Right atrium auricular region (tissue), 2 donors: ENCODE data around the gene FMOD. TPM values are rescaled to one million over a fixed set of nuclear protein-coding genes. Genes with fewer than 3 reads are reported as not detected.

Experiments
- DNase-seq: peaks from one replicate; pipeline ENCODE4 v3.0.0-alpha.2; 2019; ENCODE audit warnings: low spot score
- H3K27ac ChIP-seq, 2 donors: fragments of 200-600 bp; sonication (generic); 1 replicate in 1 of 2; 2 replicates in 1 of 2; pipeline ENCODE4 v1.5.1; 2016 to 2019
- H3K27me3 ChIP-seq, 2 donors: fragments of 200-600 bp; sonication (generic); one replicate each; pipeline versions ENCODE4 v1.5.1 to v1.6.0; 2017 to 2019
- H3K36me3 ChIP-seq: fragments of 200-600 bp; sonication (generic); one replicate; pipeline ENCODE4 v1.5.1; 2016
- H3K4me1 ChIP-seq, 2 donors: fragments of 200-600 bp; sonication (generic); one replicate each; pipeline versions ENCODE4 v1.5.1 to v1.6.0; 2017 to 2019
- H3K4me3 ChIP-seq, 2 donors: fragments of 200-600 bp; sonication (generic); 1 replicate in 1 of 2; 2 replicates in 1 of 2; pipeline ENCODE4 v1.5.1; 2017 to 2019; ENCODE audit warnings: mild to moderate bottlenecking in 1 of 2, moderate library complexity in 1 of 2
- H3K9me3 ChIP-seq, 2 donors: fragments of 200-600 bp; sonication (generic); one replicate each; pipeline ENCODE4 v1.5.1; 2019
- CTCF ChIP-seq, 2 donors: fragments of 200-600 bp; sonication (generic); IDR thresholded peaks; one replicate each; pipeline ENCODE4 v1.5.1; 2019; ENCODE audit warnings: antibody characterized with exemption in 2 of 2
- total RNA-seq, 2 donors: library from RNA; depleted of rRNA; stranded (reverse); fragments of >200 nt; gene quantifications; one replicate each; pipeline ENCODE4 v1.1.0, GENCODE V29; 2016

The FMOD gene
- total RNA-seq, 2 donors from 2014 or later, result 34.2 to 122 TPM

GRCh38 chr1:203361945-203362719 lies 11.2 kb upstream of the FMOD start:
- H3K27ac ChIP-seq, result no peak overlapping the region
- H3K36me3 ChIP-seq, result no peaks in the 10 kb centered on the region
- H3K4me1 ChIP-seq, result peaks cover 0 to 12% of the 10 kb centered on the region in 2 donors
- DNase-seq, result no peak
- H3K9me3 ChIP-seq, result no peaks in the 10 kb centered on the region
- no peak for TF ChIP-seq CTCF (IDR thresholded peaks at IDR 0.05)
- H3K4me3 ChIP-seq, result no peak overlapping the region
- H3K27me3 ChIP-seq, result no peaks in the 10 kb centered on the region

- Histone ChIP-seq H3K36me3 (no peaks in the 10 kb centered on the region), H3K27me3 (no peaks in the 10 kb centered on the region), H3K27ac (no peak overlapping the region), H3K9me3 (no peaks in the 10 kb centered on the region), H3K4me3 (no peak overlapping the region), H3K4me1 (peaks cover 0 to 12% of the 10 kb centered on the region in 2 donors)
- no peak for TF ChIP-seq CTCF (IDR thresholded peaks at IDR 0.05)
- DNase-seq, result no peak
Measured at GRCh38 chr1:203360547-203361185, 9.7 kb upstream of the FMOD start.

- H3K27me3 ChIP-seq, result no peaks in the 10 kb centered on the region
- no peak for TF ChIP-seq CTCF (IDR thresholded peaks at IDR 0.05)
- no peaks in the 10 kb centered on the region for H3K36me3 ChIP-seq
- no peak overlapping the region for H3K4me3 ChIP-seq
- H3K4me1 ChIP-seq, result peaks cover 0 to 4% of the 10 kb centered on the region in 2 donors
- no peak overlapping the region for H3K27ac ChIP-seq
- no peaks in the 10 kb centered on the region for H3K9me3 ChIP-seq
- no peak for DNase-seq
Measured at GRCh38 chr1:203359010-203359571, 8.2 kb upstream of the FMOD start.

- Histone ChIP-seq H3K27me3 (no peaks in the 10 kb centered on the region), H3K4me3 (no peak overlapping the region), H3K27ac (no peak overlapping the region), H3K4me1 (peaks cover 0 to 24% of the 10 kb centered on the region in 2 donors), H3K9me3 (no peaks in the 10 kb centered on the region), H3K36me3 (no peaks in the 10 kb centered on the region)
- no peak for TF ChIP-seq CTCF (IDR thresholded peaks at IDR 0.05)
- no peak for DNase-seq
Measured at GRCh38 chr1:203354246-203354645, 3.3 kb upstream of the FMOD start.

- no peaks in the 10 kb centered on the region for H3K9me3 ChIP-seq
- DNase-seq, result no peak
- H3K4me3 ChIP-seq, result no peak overlapping the region
- H3K36me3 ChIP-seq, result no peaks in the 10 kb centered on the region
- no peaks in the 10 kb centered on the region for H3K27me3 ChIP-seq
- no peak for TF ChIP-seq CTCF (IDR thresholded peaks at IDR 0.05)
- no peak overlapping the region for H3K27ac ChIP-seq
- peaks cover 0 to 24% of the 10 kb centered on the region in 2 donors for H3K4me1 ChIP-seq
Measured at GRCh38 chr1:203353486-203353885, 2.6 kb upstream of the FMOD start.
